Keratinocyte (primary cell): ENCODE results near the gene ADGRV1. TPM values are rescaled to one million over a fixed set of nuclear protein-coding genes. Genes with fewer than 3 reads are reported as not detected.

Source experiments
- DNase-seq: peaks from one replicate; pipeline ENCODE4 v3.0.0-alpha.2; 2011; ENCODE audit warnings: low read depth, missing footprints, low spot score
- FAIRE-seq: peaks from 2 replicates; lab custom pipeline; 2011; peaks lifted over from hg19 to GRCh38; lab: Jason Lieb, UNC
- H2AFZ ChIP-seq: 2 replicates; pipeline ENCODE4 v1.6.0; 2012; ENCODE audit warnings: low read length, control low read depth, inconsistent platforms; ENCODE audit not compliant: control insufficient read depth
- H3K27ac ChIP-seq: 2 replicates; pipeline ENCODE4 v1.5.1; 2011; ENCODE audit warnings: low read length; ENCODE audit not compliant: control insufficient read depth, insufficient read depth
- H3K27me3 ChIP-seq: 3 replicates; pipeline ENCODE4 v1.6.0; 2011; ENCODE audit warnings: low read length; ENCODE audit not compliant: control insufficient read depth, insufficient read depth; ENCODE audit errors: extremely low read depth
- H3K36me3 ChIP-seq, 2 experiments: 2 replicates in 1 of 2; 3 replicates in 1 of 2; pipeline ENCODE4 v1.5.1; 2011; ENCODE audit warnings: low read length in 2 of 2, mild to moderate bottlenecking in 1 of 2; ENCODE audit not compliant: control insufficient read depth in 2 of 2, insufficient read depth in 2 of 2; ENCODE audit errors: extremely low read depth in 1 of 2
- H3K4me1 ChIP-seq: 3 replicates; pipeline ENCODE4 v1.5.1; 2011; ENCODE audit warnings: low read length; ENCODE audit not compliant: control insufficient read depth, insufficient read depth; ENCODE audit errors: extremely low read depth
- H3K4me2 ChIP-seq: 3 replicates; pipeline ENCODE4 v1.6.0; 2011; ENCODE audit warnings: low read depth, low read length; ENCODE audit not compliant: control insufficient read depth, insufficient read depth; ENCODE audit errors: extremely low read depth
- H3K4me3 ChIP-seq, 3 experiments: fragments of 200-600 bp in 1 of 3; sonication (generic) in 1 of 3; 2 replicates in 2 of 3; 3 replicates in 1 of 3; pipeline ENCODE4 v1.5.1; 2011 to 2016; ENCODE audit warnings: low read length in 3 of 3, mild to moderate bottlenecking in 3 of 3, control low read depth in 2 of 3, inconsistent platforms in 1 of 3, low read depth in 1 of 3, mixed read lengths in 1 of 3, mixed run types in 1 of 3, moderate library complexity in 1 of 3; ENCODE audit not compliant: control insufficient read depth in 2 of 3, insufficient read depth in 2 of 3; ENCODE audit errors: extremely low read depth in 1 of 3
- H3K79me2 ChIP-seq: 2 replicates; pipeline ENCODE4 v1.6.0; 2012; ENCODE audit warnings: low read length; ENCODE audit not compliant: control insufficient read depth, insufficient read depth
- H3K9ac ChIP-seq: 3 replicates; pipeline ENCODE4 v1.6.0; 2011; ENCODE audit warnings: low read length; ENCODE audit not compliant: control insufficient read depth, insufficient read depth; ENCODE audit errors: extremely low read depth
- H3K9me1 ChIP-seq: 3 replicates; pipeline ENCODE4 v1.6.0; 2011; ENCODE audit warnings: low read length; ENCODE audit not compliant: control insufficient read depth, insufficient read depth; ENCODE audit errors: extremely low read depth
- H3K9me3 ChIP-seq: 2 replicates; pipeline ENCODE4 v1.5.1; 2012; ENCODE audit warnings: low read depth, low read length; ENCODE audit not compliant: control insufficient read depth
- H4K20me1 ChIP-seq: 3 replicates; pipeline ENCODE4 v1.6.0; 2011; ENCODE audit warnings: low read length; ENCODE audit not compliant: control insufficient read depth, insufficient read depth; ENCODE audit errors: extremely low read depth
- EZH2 ChIP-seq: IDR thresholded peaks from one replicate; pipeline ENCODE4 v1.6.1; 2012; ENCODE audit warnings: inconsistent platforms, mild to moderate bottlenecking, low read length, moderate library complexity
- dilution Hi-C: fragments of 300-500 bp; cut with MboI; formaldehyde crosslinking; loops from one replicate; pipeline ENCODE4 v1.7.0; 2020; ENCODE audit warnings: low sequenced_read_pairs; ENCODE audit not compliant: extremely low pct_ligation_motif_present
- polyA plus RNA-seq, 5 experiments: library from polyadenylated mRNA; depleted of rRNA in 3 of 5; stranded (reverse) in 3 of 5; stranded (forward) in 1 of 5; unstranded in 1 of 5; fragments of >200 nt; gene quantifications; 1 replicate in 1 of 5; 2 replicates in 3 of 5; 3 replicates in 1 of 5; pipeline versions ENCODE4 v1.2.1 to v1.2.3, GENCODE V29; 2011 to 2012; ENCODE audit warnings: missing spikeins in 2 of 5, low read depth in 1 of 5, low replicate concordance in 1 of 5
- TF ChIP-seq, protein P1 (sequence below), 3 experiments: IDR thresholded peaks in 1 of 3; conservative IDR thresholded peaks in 1 of 3; optimal IDR thresholded peaks in 1 of 3; 2 replicates in 2 of 3; 3 replicates in 1 of 3; pipeline versions ENCODE3 to v1.5.1; 2011; ENCODE audit warnings: low read length in 3 of 3, mild to moderate bottlenecking in 3 of 3, moderate library complexity in 2 of 3, control low read depth in 1 of 3, inconsistent platforms in 1 of 3; ENCODE audit not compliant: insufficient read depth in 2 of 3; ENCODE audit errors: extremely low read depth in 1 of 3

Gene ADGRV1
- polyA plus RNA-seq, 1 donor (not counting 4 experiments of a cell fraction or from before 2014, with no cell fraction given) = 0.05 TPM

DNA sequence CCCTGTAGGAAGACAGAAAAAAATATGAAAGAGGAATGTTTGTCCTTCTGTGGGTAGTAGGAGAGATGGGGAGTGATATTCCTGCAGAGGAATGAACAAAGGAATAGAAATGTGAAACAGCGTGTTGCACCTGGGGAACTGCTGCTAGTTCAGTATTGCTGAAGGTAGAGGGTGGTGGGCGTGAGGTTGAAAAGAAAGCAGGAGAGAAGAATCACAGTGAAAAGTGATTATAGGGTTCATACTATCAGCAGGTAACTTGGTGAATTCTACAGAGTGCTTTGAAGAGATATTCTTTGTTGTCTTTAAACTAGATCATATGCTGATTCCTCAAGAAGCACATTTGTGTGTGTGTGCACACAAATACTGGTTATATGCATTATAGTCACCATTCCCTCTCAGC lies 95.6 kb downstream of the ADGRV1 start:
- no peak overlapping the region for H3K4me2 ChIP-seq
- H3K9ac ChIP-seq = no peak overlapping the region
- H2AFZ ChIP-seq = no peak overlapping the region
- H3K79me2 ChIP-seq = no peaks in the 10 kb centered on the region
- no peaks in the 10 kb centered on the region for H3K9me3 ChIP-seq
- no peak overlapping the region for H3K27ac ChIP-seq
- TF ChIP-seq EZH2 = no peak
- TF ChIP-seq, protein P1, sequence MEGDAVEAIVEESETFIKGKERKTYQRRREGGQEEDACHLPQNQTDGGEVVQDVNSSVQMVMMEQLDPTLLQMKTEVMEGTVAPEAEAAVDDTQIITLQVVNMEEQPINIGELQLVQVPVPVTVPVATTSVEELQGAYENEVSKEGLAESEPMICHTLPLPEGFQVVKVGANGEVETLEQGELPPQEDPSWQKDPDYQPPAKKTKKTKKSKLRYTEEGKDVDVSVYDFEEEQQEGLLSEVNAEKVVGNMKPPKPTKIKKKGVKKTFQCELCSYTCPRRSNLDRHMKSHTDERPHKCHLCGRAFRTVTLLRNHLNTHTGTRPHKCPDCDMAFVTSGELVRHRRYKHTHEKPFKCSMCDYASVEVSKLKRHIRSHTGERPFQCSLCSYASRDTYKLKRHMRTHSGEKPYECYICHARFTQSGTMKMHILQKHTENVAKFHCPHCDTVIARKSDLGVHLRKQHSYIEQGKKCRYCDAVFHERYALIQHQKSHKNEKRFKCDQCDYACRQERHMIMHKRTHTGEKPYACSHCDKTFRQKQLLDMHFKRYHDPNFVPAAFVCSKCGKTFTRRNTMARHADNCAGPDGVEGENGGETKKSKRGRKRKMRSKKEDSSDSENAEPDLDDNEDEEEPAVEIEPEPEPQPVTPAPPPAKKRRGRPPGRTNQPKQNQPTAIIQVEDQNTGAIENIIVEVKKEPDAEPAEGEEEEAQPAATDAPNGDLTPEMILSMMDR (optimal IDR thresholded peaks at IDR 0.05 in 1 of 3, IDR thresholded peaks at IDR 0.05 in 1 of 3, conservative IDR thresholded peaks at IDR 0.05 in 1 of 3; ENCODE audit: extremely low read depth in 1 of 3, insufficient read depth in 2 of 3, low read length in 3 of 3) = no peak
- H4K20me1 ChIP-seq = no peaks in the 10 kb centered on the region
- DNase-seq (no peak), FAIRE-seq (no peak)
- dilution Hi-C loops = no loop called here
- no peaks in the 10 kb centered on the region for H3K4me1 ChIP-seq
- no peaks in the 10 kb centered on the region for H3K36me3 ChIP-seq
- no peaks in the 10 kb centered on the region for H3K27me3 ChIP-seq
- H3K4me3 ChIP-seq = no peak overlapping the region
- no peaks in the 10 kb centered on the region for H3K9me1 ChIP-seq

DNA sequence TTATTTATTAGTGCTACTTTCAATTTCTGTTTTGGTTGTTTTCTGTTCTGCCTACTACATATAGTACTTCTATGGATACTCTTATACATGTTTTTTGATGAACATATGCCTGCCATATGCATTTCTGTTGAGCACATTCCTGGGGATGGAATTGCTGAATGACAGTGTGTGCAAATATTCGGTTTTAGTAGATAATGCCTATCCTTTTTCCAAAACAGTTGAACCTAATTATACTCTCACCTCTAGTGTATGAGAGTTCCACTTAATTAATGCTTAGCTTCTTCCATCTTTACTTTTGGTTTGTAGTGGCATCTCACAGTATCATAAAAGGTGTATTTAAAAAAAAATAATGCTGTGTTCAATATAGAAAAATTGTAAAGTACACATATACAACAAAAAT lies 96.8 kb downstream of the ADGRV1 start:
- Histone ChIP-seq H4K20me1 (no peaks in the 10 kb centered on the region), H3K9me3 (no peaks in the 10 kb centered on the region), H3K4me2 (no peak overlapping the region), H3K9me1 (no peaks in the 10 kb centered on the region), H3K27ac (no peak overlapping the region), H3K27me3 (no peaks in the 10 kb centered on the region), H3K4me1 (no peaks in the 10 kb centered on the region), H3K79me2 (no peaks in the 10 kb centered on the region), H3K9ac (no peak overlapping the region), H2AFZ (no peak overlapping the region), H3K4me3 (no peak overlapping the region), H3K36me3 (no peaks in the 10 kb centered on the region)
- no peak for TF ChIP-seq EZH2
- TF ChIP-seq, protein P1 (optimal IDR thresholded peaks at IDR 0.05 in 1 of 3, IDR thresholded peaks at IDR 0.05 in 1 of 3, conservative IDR thresholded peaks at IDR 0.05 in 1 of 3; ENCODE audit: extremely low read depth in 1 of 3, insufficient read depth in 2 of 3, low read length in 3 of 3) = no peak
- dilution Hi-C loops = no loop called here
- DNase-seq (no peak), FAIRE-seq (no peak)
